Measurements from ENCODE around the gene OR4E1.
"Not testable (repeated sequence)": the region's sequence is repeated elsewhere in the genome, so short reads cannot be mapped to it uniquely, and the experiment has no call there.

OR4E1 gene, protein sequence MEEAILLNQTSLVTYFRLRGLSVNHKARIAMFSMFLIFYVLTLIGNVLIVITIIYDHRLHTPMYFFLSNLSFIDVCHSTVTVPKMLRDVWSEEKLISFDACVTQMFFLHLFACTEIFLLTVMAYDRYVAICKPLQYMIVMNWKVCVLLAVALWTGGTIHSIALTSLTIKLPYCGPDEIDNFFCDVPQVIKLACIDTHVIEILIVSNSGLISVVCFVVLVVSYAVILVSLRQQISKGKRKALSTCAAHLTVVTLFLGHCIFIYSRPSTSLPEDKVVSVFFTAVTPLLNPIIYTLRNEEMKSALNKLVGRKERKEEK

DNA sequence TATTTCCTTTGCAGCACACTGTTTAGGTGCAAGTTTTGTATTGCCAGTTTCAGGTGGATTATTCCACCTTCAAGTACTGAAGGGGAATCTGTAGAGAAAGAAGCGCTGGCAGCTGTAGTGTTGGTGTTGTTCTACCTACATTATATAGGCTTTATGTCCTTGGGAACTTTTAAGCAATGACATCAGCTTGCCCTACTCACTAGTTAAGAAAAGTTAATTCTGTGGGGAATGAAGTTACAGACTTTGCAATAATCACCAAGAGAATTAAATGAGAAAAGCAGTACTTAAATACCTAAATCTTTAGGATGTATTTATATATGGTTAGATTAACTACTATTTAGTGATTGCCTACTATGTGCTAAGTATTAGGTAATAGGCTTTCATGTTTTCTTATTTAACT lies at the start of gene OR4E1:
Gene OR4E1, minus strand, starts transcription at position 101 of the 400 bp plus-strand sequence. CDS start 2,883 bp downstream, outside the sequence.
- no peak for DNase-seq (ENCODE audit: low read depth)

DNA sequence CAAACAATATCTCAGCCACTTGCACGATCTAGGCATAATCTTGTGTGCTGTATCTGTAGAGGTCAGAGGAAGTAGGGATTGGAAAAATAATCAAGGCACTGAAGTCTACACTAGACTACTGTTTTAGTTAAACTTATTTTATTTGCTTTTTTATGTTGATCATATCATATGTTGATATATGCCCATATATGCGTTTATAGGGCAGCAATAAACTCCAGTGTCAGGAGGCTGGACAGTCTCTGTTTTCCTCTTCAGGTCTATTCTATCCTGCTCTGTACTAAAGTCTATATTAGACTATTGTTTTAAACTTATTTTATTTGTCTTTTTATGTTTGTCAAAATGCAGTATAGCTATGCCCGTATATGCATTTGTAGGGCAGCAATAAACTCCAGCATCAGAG lies 47.9 kb upstream of the OR4E1 start:
- no peak for DNase-seq (ENCODE audit: low read depth)

DNA sequence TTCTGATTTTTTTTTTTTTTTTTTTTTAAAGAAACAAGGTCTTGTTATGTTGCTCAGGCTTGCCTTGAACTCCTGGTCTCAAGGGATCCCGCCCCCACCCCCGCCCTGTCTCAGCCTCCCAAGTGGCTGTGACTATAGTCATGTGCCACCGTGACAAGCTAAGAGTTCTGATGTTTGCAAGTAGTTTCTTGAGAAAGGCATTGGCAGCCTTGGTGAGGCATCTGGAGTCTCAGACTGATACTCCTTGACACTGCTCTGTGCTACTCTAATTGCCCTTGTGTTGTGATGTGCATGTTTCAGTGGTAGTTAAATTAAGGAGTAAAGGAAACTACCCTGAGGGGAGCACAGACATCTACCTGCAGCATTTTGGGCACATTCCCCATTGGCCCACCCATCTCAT lies 46.2 kb upstream of the OR4E1 start:
- DNase-seq (ENCODE audit: low read depth) = no peak

DNA sequence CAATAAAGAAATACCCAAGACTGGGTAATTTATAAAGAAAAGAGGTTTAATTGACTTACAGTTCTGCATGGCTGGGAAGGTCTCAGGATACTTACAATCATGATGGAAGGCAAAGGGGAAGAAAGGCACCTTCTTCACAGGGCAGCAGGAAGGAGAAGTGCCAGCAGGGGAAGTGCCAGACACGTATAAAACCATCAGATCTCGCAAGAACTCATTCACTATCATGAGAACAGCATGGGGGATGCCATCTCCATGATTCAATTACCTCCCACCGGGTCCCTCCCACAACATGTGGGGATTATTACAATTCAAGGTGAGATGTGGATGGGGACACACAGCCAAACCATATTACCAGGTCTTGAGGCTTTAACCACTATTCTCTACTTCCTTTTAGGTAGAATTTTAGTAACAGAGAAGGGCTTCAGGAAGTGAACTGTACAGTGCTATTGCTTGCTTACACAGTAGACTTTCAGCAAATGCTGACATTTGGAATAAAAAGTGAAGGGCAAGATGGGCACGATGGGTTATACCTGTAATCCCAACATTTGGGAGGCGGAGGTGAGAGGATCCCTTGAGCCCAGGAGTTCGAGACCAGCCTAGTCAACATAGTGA lies 40.8 kb upstream of the OR4E1 start:
- DNase-seq (ENCODE audit: low read depth) = no peak

DNA sequence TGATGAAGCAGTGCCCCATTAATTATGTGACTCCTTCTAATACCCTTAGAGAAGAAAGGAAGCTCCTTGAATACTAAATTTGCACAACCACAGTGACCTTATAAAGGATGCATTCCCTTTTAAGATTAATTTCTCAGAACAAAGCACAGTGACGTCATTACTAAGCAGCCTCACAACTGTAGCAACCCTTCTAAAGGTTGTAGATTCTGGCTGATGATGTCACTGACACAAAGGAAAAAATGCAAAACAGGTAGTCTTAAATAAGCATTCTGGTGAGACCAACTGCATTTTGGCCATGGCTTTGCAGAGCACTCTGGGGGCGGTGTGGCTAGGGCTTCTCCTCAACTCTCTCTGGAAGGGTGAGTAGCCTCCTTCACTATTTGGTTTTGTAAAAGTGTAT lies 38.4 kb upstream of the OR4E1 start:
- no peak for DNase-seq (ENCODE audit: low read depth)

DNA sequence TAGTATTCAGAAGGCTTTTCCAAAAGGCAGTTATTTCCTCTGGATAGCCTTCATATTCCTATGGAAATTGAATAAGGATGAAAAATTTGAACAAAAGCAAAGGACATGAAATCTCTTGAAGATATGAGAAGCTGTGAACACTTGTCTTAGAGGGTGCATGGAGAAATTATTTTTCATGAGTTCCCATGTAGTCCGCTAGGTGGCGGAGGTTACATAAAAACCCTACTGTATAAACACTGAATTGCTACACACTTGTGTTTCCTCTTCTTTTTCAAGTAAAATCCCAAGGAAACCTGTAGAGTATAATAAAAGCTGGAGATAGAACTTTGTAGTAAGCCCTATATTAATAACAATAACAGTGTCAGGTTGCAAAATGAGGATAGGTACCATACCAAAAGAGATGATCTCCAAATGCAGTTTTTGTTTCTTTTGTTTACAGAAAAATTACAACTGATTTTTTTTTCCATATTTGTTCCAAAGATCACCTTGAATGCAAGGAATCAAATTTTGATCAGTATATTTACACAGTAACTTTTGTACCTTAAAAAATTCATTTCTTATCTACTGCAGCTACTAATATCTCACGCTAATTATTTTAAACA lies 37.8 kb upstream of the OR4E1 start:
- DNase-seq (ENCODE audit: low read depth) = peak; percentile 3

DNA sequence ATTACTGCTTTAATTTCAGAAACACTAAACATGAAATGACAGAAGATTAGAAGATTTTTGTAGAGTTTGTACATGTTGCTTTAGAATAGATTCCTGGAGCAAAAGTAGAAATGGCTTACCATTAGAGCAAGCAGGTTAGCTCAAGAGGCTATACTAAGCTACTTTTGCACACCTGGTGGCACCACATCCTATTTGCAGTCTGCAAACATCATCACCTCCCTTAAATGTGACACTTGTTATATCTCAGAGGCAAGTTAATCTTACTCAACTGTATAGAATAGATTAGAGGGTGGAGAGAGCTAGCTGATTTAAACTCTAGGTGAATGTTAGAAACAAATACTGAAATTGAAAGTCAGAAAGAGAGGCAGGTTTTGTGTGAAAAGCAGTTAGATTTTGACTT lies 30.7 kb upstream of the OR4E1 start:
- no peak for DNase-seq (ENCODE audit: low read depth)

DNA sequence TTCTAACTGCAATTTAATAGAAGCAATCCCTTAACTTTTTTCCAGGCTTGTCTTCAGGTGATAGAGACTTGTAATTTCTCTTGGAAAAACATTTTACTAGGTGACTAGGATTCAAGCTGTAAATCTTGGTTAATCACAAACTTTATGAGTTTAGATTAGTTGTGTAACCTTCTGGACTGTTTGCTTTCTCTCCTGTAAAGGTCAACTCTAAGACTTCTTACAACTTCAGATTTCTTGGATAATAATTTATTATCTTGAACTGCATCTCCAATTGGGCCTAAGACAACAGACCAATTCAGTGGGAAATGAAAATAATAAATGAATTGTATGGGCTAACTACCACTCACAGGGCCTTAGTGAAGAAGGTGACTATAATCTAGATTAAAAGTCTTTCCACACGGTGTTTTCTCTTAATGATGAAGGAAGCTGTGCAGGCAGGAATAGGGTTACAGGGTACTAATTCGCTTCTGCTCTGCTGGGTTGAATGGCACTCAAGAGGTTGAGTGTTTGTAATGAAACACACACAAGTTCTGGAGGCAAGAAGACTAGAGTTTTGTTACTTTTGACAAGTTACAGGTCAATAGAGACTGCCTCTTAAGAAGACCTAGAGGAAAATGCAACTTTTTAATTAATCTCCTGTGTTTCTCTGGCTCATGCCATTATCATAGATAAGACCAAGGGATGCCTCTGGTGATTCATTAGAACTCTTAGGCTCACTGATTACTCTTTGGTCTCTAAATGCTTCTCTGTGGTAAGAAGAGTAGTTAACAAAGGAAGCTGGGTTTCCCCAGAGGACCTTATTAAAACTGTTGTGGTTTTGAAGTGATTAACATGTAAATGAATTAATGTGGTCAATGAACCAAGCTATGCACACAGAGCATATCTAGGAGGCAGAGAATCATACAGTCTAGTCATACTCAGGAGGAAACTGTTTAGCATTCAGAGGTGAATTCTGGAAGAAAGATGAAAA lies 30.0 kb upstream of the OR4E1 start:
- DNase-seq (ENCODE audit: low read depth) = no peak

DNA sequence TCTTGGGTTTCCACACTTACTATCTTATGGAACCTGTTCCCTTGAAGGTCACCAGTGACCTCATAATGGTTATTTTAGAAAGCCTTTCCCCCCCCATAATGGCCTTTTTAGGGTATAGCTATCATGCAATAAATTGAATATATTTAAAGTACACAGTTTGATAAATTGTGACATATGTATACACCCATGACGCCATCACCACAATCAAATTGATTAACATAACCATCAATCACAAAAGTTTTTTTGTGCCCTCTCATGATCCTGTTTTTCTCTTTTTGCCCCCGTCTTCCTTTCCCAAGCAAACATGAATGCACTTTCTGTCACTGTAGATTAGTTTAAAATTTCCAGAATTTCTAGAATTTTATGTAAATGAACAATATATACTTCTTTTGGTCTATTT lies 28.7 kb upstream of the OR4E1 start:
- no peak for DNase-seq (ENCODE audit: low read depth)

DNA sequence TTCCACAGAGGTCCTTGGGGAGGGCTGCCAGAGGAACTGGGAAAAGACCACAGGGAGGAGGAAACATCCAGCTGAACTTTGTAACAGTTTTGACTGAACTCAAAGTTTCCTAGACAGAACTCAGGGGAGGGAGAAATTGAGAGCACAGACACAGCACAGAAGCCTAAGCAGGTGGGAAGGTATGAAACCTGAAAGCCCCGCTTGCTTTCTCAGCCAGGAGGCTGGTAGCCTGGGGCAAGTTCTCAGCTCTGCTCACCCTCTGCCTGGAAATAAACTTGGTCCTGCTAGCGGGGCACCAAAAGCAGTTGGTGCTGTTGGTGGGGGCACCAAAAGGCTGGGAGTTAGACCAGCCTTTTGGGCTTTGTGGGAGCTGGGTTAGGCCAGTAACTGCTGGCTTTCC lies 25.9 kb upstream of the OR4E1 start:
- DNase-seq (ENCODE audit: low read depth) = no peak

DNA sequence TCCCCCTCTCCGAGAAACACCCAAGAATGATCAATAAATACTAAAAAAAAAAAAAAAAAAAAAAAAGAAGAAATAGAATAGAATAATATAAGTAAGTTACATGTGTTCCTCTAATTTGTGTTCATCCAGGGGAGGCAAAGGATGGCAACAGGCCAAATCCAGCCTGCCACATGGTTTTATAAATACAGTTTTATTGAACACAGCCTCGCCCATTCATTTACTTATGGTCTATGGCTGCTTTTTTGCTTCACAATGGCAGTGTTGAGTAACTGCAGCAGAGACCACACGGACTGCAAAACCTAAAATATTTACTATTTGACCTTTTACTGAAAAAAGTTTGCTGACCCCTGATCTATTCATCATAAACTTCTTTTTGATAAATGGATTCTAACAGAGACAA lies 24.9 kb upstream of the OR4E1 start:
- not testable (repeated sequence) for DNase-seq (ENCODE audit: low read depth)

DNA sequence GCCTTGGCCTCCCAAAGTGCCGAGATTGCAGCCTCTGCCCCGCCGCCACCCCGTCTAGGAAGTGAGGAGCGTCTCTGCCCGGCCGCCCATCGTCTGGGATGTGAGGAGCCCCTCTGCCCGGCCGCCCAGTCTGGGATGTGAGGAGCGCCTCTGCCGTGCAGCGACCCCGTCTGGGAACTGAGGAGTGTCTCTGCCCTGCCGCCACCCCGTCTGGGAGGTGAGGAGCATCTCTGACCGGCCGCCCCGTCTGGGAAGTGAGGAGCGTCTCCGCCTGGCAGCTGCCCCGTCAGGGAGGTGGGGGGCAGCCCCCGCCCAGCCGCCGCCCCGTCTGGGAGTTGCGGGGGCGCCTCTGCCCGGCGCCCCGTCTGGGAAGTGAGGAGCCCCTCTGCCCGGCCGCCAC lies 24.0 kb upstream of the OR4E1 start:
- DNase-seq (ENCODE audit: low read depth) = not testable (repeated sequence)

DNA sequence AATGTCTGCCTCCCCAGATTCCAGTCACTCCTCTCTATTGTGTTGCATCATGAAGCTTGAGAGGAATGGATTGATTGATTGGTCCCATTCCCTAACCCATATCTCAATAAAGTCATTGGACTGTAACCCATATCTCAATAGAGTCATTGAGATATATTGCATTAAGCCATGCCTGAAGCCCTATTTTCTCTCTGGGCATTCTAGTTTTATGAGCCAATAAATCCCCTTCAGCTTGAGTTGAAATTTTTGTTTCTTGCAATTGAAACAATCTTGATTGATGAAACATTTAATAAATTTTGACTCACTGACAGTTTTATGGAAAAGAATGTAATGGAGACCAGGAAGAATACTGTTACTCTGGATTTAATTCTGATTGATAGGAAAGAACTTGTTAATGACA lies 20.8 kb upstream of the OR4E1 start:
- no peak for DNase-seq (ENCODE audit: low read depth)

DNA sequence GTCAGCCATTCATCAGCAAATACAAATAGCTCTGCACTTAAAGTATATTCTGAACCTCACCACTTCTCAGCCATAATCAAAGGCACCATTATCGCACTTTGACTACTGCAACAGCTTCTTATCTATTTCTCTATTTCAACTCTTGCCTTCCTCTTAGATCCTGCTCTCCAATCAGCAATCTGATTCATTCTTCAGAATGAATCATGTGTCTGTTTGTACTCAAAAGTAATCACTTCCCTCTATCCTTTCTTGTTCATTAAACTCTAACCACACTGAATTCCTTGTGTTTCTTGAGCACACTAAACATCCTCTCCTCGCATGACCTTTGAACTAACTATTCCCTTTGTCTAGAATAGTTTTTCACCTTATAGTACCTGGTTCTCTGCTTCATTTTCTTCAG lies 12.8 kb upstream of the OR4E1 start:
- DNase-seq (ENCODE audit: low read depth) = no peak

DNA sequence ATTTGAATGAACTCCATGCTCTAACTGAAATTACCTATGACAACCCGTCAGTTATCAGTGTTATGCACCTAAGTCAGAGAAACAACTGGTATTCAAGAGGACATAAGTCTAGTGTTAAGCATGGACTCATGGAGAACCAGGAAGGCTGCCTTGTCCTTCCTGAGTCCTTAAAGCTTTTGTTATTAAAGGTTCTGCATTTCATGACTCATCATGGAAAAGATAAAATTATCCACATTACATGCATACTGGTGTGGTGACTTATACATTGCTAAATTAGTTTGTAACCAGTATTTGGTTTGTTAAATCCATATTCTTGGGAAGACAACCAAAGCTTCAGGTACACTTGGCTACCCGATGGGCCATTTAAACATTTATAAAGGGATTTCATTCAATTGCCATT lies 6.5 kb upstream of the OR4E1 start:
- DNase-seq (ENCODE audit: low read depth) = no peak

DNA sequence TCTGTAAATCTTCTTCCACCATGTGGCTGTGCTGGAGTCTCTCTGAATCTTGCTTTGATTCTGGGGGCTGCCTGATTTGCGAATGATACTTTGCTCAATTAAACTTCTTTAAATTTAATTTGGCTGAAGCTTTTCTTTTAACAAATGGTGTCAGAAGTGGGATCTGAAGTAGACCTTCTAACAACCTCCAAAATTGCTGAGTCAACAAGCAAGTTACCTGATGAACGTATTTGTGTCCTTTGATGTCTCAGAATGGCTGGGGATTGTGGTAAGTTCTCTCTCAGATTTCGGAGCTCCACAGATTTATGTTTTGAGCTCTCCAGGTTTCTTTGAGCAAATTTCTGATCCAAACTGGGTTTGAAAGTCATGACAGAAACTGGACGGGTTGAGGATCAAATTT lies 1.9 kb upstream of the OR4E1 start:
- DNase-seq (ENCODE audit: low read depth) = no peak

DNA sequence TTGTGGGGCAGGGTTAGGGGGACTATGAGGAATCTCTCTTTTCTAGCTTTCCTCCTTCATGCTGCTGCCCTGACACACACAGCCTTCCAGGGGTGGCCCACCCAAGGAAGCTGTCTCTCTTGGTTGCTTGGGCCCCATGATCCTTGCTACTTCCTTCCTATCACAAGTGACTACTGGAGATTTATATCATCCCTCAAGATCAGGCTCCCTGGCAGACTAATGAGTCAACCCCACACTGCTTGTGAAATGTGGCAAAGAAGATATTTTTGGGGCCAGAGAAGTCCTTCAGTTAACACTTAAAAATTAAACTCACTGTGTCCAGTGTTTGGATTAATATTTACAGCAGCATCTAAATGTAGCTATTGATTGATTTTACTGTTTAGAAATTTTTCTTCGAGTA lies 1.5 kb downstream of the OR4E1 start:
- DNase-seq (ENCODE audit: low read depth) = no peak

DNA sequence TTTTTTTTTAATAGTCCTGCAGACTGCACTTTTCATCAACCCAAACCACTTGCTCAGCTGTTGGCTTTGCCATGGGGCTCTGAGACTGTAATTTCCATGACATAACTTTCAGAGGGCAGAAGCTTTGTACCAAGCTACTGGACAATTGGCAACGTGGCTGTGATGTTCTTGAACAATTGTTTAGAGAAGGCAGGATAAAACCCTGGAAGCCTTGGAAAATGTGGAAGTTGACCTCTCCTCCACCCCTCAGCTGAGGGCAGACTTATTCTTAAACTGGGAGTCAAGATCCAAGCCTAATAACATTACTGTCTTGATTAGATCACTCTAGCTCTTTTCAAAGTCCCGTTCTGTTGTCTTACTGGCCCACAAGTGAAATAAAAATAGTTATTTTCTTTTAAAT lies 2.2 kb downstream of the OR4E1 start:
- no peak for DNase-seq (ENCODE audit: low read depth)

DNA sequence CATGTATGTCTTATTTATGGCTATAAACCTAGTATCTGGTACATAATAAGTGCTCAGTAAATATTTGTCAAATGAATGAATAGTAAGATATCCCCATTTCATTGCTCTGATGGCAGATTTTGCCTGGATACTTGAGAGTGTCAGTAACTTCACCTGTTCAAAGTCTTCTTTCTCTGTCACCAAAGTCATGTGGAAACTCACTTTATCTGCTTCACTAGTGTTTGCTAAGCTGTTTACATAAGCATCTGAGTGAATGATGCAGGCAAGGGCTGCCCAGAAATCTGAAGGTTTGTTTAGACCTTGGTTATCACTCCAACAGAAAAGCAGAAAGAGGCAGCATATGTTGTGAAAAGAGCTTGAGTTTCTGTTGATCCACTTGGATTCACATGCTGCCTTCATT lies 4.3 kb downstream of the OR4E1 start:
- no peak for DNase-seq (ENCODE audit: low read depth)

DNA sequence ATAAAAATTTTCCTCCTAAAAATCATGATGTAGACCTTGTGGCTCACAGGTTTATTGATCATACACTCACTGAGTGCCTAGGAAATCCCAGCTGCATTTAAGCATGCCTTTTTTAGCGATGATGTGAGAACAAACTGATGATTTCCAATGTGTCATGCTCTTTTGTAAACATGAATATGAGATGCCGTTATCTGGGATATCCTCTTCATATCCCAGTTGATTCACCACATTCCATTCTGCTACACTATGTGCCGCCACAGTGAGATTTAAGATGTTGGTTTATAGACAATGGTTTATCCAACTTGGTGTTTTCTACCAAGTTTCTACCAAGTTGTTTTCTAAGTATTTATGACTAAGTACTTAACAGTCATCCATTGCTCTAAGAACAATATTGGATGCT lies 5.2 kb downstream of the OR4E1 start:
- no peak for DNase-seq (ENCODE audit: low read depth)

DNA sequence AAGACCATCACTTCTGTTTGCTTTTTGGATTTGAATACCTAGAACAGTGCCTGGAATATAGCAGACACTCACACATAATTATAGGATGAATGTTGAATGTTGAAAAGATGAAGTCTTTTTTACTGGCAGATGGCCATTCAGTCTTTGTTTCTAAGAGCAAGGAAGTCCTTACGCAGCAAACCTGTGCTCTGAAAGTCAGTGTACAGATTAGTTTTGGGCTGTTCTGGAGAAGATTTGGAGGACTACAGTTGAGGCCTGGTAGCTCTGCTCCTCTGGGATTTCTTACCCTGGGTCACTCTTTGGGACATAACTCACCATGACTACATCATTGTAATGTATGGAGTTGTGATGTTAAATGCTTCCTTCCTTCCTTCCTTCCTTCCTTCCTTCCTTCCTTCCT lies 16.6 kb downstream of the OR4E1 start:
- DNase-seq (ENCODE audit: low read depth) = no peak

DNA sequence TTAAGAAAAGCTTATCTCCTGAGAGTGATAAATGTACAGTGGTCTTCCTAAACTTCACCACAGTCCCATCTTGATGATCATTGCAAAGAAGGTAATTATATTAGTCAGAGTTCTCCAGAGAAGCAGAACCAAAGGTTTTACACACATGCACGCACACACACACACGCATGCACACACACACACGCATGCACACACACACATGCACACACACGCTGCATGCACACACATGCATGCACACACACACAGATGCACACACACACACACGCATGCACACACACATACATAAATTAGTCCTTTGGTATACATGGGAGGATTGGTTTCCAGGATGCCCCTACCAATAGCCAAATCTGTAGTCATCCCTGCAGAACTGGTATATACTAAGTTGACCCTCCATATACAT lies 19.4 kb downstream of the OR4E1 start:
- no peak for DNase-seq (ENCODE audit: low read depth)

All from GM04504 (cell line).